Neural crest cell (in vitro differentiated cells): ENCODE results near the gene CNKSR2. TPM values are rescaled to one million over a fixed set of nuclear protein-coding genes. Genes with fewer than 3 reads are reported as not detected.

ENCODE experiments used
- DNase-seq: peaks from one replicate; pipeline ENCODE4 v3.0.0; 2021; ENCODE audit warnings: low read depth, mixed read lengths, low spot score
- H3K27ac Mint-ChIP-seq: one replicate; pipeline ENCODE4 v1.8.0; 2021; ENCODE audit warnings: mild to moderate bottlenecking, mixed read lengths; ENCODE audit not compliant: unreplicated experiment
- H3K27me3 Mint-ChIP-seq: 2 replicates; pipeline ENCODE4 v1.8.0; 2021; ENCODE audit warnings: low read depth, mild to moderate bottlenecking, mixed read lengths
- H3K36me3 Mint-ChIP-seq: 2 replicates; pipeline ENCODE4 v1.8.0; 2021; ENCODE audit warnings: low read depth, mild to moderate bottlenecking, mixed read lengths
- H3K4me1 Mint-ChIP-seq: 2 replicates; pipeline ENCODE4 v1.8.0; 2021; ENCODE audit warnings: mixed read lengths
- H3K4me3 Mint-ChIP-seq: one replicate; pipeline ENCODE4 v1.8.0; 2021; ENCODE audit warnings: mild to moderate bottlenecking, mixed read lengths
- H3K9me3 Mint-ChIP-seq: 2 replicates; pipeline ENCODE4 v1.8.0; 2021; ENCODE audit warnings: mixed read lengths
- CTCF ChIP-seq: fragments of 200-600 bp; sonication (generic); conservative IDR thresholded peaks from 2 replicates; pipeline ENCODE4 v1.5.0; 2021; ENCODE audit warnings: antibody characterized with exemption, mild to moderate bottlenecking
- long read RNA-seq: library from polyadenylated mRNA; unstranded; transcript quantifications from one replicate; pipeline ENCODE4 v2.0.0, GENCODE V29; 2020
- total RNA-seq: library from RNA; stranded (reverse); gene quantifications from 2 replicates; pipeline ENCODE4 v1.2.1, GENCODE V29; 2021

The CNKSR2 gene
- total RNA-seq = 21.0 and 22.4 TPM in 2 replicates
- long read RNA-seq, partial matches to known transcripts = 21 of 33 reads
- long read RNA-seq, other reads (novel, unspliced or antisense) = 3 of 33 reads

GRCh38 chrX:21374163-21374993 lies at the start of gene CNKSR2:
Gene CNKSR2 (plus strand): TSS chrX:21374418. CDS start chrX:21374898, 480 bp downstream.
- no peak for TF ChIP-seq CTCF
- peaks cover 21% of the 10 kb centered on the region for H3K27me3 Mint-ChIP-seq
- peak; percentile 81 for DNase-seq
- peak within 1 kb of the TSS; percentile 95 for H3K4me3 Mint-ChIP-seq
- no peaks in the 10 kb centered on the region for H3K9me3 Mint-ChIP-seq
- peaks cover 33% of the 10 kb centered on the region for H3K4me1 Mint-ChIP-seq
- H3K36me3 Mint-ChIP-seq = no peaks in the 10 kb centered on the region
- peak within 1 kb of the TSS; percentile 97 for H3K27ac Mint-ChIP-seq

DNA sequence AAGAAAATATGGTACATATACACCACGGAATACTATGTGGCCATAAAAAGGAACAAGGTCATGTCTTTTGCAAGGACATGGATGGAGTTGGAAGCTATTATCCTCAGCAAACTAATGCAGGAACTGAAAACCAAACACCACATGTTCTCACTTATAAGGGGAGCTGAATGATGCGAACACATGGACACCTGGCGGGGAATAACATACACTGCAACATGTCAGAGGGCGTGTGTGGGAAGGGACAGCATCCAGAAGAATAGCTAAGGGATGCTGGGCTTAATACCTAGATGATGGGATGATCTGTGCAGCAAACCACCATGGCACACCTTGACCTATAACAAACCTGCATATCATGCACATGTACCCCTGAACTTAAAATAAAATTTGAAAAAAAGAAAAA lies 19.5 kb upstream of the CNKSR2 start:
- Mint-ChIP-seq H3K36me3 (peaks cover 12% of the 10 kb centered on the region), H3K4me3 (no peak overlapping the region), H3K9me3 (peaks cover 19% of the 10 kb centered on the region), H3K4me1 (no peaks in the 10 kb centered on the region), H3K27me3 (no peaks in the 10 kb centered on the region), H3K27ac (no peak overlapping the region)
- TF ChIP-seq CTCF = no peak
- DNase-seq = no peak

DNA sequence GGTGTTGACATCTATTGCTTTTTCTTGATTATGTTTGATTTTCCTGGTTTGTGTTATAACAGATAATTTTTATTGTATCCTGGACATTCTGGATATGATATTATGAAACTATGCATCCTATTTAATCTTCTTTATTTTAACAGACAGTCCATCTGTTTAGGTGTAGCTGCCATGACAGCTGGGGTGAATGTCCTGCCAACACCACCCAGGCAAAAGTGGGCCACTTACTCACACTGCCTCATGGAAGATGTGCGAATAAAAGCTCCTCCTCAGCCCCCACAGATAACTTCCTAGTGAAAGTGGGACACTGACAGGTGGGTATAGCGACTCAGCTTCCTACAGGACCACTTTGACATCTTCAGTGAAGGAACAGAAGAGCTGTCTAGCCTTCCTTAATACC lies 18.4 kb upstream of the CNKSR2 start:
- H3K4me1 Mint-ChIP-seq = no peaks in the 10 kb centered on the region
- DNase-seq = no peak
- H3K4me3 Mint-ChIP-seq = no peak overlapping the region
- no peak for TF ChIP-seq CTCF
- peaks cover 12% of the 10 kb centered on the region for H3K9me3 Mint-ChIP-seq
- no peak overlapping the region for H3K27ac Mint-ChIP-seq
- H3K27me3 Mint-ChIP-seq = no peaks in the 10 kb centered on the region
- H3K36me3 Mint-ChIP-seq = peaks cover 7% of the 10 kb centered on the region

DNA sequence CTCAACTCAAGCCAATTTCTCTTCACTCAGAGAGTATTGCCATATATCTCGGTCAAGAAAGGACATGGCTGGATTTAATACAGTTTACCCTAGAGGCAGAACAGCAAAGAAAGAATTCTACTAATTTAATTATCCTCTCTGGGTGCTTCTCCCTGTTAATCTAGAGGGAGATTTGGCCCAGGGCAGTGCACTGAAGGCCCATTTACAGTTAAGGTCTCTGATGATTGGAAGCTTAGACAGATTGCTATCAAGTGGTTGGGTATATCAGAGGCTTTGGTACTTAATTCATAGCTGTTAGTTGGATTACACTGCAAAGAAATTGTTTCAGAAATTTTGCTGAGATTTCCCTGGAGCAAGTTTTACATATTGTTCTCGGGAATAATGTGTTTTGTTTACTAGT lies 4.6 kb upstream of the CNKSR2 start:
- H3K27ac Mint-ChIP-seq = no peak overlapping the region
- H3K27me3 Mint-ChIP-seq = peaks cover 11% of the 10 kb centered on the region
- TF ChIP-seq CTCF = no peak
- no peaks in the 10 kb centered on the region for H3K36me3 Mint-ChIP-seq
- H3K9me3 Mint-ChIP-seq = peaks cover 2% of the 10 kb centered on the region
- DNase-seq = no peak
- no peak overlapping the region for H3K4me3 Mint-ChIP-seq
- peaks cover 4% of the 10 kb centered on the region for H3K4me1 Mint-ChIP-seq

GRCh38 chrX:21373001-21373400 lies 1.2 kb upstream of the CNKSR2 start:
- Mint-ChIP-seq H3K9me3 (no peaks in the 10 kb centered on the region), H3K4me1 (peaks cover 25% of the 10 kb centered on the region), H3K36me3 (no peaks in the 10 kb centered on the region), H3K27me3 (peaks cover 21% of the 10 kb centered on the region), H3K27ac (no peak overlapping the region), H3K4me3 (peak overlapping the region; percentile 88)
- DNase-seq = no peak
- TF ChIP-seq CTCF = no peak
